GM21528 (cell line): ENCODE measurements around the gene FRMD4A.
"Not testable (repeated sequence)": the region's sequence is repeated elsewhere in the genome, so short reads cannot be mapped to it uniquely, and the experiment has no call there.

Source experiments
- ATAC-seq: cut with Tn5 transposase; IDR thresholded peaks from one replicate; pipeline ENCODE4 v1.9.1; 2021; ENCODE audit warnings: mild to moderate bottlenecking, moderate library complexity; ENCODE audit not compliant: unreplicated experiment, low FRiP score

The FRMD4A gene

DNA sequence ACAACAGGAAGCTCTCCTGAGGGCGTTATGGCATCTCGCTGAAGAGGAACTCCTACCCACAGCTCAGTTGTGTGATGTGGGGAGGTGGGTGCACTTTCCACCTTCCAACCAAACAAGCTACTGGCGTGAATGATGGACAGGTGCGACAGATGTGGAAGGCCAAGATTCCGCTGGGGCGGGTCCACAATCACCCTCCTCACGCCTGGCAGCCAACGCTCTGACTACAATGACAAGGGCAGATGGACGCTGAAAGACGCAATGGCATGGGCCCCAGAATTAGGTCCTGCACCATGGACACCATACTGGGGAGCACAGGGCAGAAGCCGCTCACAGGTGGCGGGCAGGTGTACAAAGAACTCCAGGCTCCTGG, 461.4 kb downstream of the FRMD4A start:
- ATAC-seq, result no peak

DNA sequence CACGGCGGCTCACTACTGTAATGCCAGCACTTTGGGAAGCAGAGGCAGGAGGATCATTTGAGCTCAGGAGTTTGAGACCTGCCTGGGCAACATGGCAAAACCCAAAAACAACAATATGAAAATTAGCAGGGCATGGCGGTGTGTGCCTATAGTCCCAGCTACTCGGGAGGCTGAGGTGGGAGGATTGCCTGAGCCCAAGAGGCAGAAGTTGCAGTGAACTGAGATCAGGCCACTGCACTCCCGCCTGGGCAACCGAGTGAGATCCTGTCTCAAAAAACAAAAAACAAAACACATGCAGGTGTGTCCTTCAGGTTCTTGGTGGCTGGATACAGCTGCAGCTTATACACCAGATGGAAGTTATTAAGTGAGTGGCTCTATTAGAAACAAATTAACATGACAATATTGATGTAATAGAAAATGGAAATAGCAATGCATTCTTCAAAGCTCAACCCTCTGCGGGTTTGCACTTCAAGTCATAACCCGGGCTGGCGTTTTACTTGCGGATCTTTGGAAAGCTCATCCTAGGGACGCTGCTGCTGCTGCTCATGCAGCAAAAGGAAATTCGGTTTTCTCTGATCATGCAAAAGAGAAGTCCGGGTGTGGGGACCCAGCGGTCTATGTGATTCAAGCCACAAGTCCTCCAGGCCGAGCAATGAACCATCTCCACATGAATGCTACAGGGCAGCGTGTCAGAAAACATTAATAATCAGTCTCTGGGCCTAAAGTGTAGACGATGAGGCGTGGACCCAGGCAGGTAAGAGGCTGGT, 462.0 kb downstream of the FRMD4A start:
- ATAC-seq, result no peak

DNA sequence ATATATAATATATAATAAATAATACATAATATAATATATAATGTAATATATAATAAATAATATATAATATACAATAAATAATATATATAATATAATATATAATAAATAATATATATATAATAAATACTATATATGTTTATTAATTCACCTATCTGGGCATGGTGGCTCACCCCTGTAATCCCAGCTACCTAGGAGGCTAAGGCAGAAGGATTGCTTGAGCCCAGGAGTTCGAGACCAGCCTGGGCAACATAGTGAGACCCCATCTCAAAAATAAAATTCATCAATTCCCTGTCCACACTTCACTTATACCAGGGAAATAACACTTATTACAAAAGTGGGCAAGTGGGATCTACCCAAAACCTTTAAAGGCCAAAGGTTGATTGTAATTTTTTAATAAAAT, 462.9 kb downstream of the FRMD4A start:
- no peak for ATAC-seq

DNA sequence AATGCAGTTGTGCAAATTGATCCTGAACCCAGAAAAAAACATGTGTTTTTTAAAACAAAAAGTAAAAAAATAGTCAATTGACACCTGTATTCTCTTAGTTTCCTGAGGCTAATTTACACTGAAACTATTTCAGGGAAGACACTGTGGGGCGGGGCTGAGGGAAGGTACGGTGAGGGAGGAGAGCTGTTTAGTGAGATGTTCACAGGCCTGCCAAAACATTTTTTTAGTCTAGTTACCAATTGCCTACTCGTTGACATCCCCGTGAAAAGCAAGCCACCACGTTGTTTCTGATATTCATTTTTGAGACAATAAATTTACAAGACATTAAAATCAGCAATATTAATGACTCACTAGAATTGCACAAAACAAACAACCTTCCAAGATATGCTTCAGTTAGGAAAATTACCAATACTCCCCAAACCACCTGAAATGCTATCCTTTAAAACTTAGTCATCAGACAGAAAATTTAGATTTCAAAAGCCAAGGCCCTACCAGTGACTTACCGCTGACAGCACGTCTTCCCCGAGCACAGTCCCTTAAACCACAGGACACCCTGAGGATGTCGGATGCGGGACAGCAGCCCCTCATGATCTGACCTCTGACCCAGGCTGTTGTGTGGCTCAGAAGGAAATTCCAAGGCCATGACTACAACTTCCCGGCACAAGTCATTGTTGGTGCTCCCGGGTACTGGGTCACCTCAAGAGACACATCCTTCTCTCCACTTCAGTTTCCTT, 464.8 kb downstream of the FRMD4A start:
- ATAC-seq, result no peak

DNA sequence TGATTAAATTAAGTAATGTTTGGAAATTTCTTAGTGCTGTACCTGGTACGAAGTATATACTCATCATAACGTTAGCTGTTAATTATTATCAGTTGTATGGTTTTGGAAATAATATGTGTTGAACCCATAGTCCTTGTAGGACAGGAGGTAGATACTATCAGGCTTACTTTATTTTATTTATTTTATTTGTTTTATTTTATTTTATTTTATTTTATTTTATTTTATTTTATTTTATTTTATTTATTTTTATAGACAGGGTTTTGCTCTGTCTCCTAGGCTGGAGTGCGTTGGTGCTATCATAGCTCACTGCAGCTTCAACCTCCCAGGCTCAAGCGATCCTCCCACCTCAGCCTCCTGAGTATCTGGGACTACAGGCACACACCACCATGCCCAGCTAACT, 465.5 kb downstream of the FRMD4A start:
- ATAC-seq, result not testable (repeated sequence)

DNA sequence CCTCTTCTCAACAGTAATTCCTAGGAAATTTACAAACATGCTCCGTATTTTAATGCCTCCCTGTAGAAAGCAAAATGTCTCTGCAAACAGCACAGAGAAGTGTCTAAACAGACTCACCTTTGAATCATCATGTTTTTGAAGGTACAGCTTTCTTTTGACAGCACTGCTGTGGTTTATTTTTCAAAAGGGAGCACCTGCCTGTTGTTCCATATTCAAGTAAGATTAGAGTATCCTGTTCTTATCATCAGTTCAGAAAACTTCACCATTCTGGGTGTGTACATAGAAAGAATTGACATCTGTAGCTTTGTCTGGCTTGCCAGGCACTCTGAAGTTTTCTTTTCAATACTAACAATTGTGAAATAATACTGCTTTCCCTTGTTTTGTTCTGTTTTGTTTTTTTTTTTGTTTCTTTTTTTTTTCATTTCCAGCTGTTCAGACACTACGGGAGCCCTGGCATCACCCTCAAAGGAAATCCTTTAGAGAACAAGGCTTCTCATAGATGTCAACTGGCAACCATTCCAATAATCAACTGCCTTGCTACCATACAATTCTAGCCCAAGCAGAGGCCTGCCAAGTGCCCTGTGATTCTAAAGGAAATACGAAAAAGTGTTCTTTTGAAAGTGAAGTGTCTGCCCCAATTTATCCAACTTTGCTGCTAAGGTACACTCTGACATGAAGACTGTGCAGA, 468.0 kb downstream of the FRMD4A start:
- no peak for ATAC-seq

DNA sequence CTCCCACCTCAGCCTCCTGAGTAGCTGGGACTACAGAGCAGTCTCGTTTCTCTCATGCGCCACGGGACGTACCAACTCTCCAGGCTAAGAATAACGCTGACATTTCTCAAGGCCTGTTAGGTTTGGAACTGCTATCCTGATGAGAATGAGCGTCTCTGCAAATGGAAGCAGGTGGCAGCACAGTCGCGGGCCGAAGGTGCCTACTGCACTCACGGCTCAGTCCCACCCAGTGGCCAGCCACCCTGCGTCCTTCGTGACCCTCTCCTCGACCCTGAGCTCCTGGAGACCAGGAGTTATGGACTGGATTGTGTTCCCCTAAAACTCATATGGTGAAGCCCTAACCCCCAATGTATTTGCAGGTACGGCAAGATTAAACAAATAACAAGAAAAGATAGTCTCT, 469.8 kb downstream of the FRMD4A start:
- no peak for ATAC-seq

DNA sequence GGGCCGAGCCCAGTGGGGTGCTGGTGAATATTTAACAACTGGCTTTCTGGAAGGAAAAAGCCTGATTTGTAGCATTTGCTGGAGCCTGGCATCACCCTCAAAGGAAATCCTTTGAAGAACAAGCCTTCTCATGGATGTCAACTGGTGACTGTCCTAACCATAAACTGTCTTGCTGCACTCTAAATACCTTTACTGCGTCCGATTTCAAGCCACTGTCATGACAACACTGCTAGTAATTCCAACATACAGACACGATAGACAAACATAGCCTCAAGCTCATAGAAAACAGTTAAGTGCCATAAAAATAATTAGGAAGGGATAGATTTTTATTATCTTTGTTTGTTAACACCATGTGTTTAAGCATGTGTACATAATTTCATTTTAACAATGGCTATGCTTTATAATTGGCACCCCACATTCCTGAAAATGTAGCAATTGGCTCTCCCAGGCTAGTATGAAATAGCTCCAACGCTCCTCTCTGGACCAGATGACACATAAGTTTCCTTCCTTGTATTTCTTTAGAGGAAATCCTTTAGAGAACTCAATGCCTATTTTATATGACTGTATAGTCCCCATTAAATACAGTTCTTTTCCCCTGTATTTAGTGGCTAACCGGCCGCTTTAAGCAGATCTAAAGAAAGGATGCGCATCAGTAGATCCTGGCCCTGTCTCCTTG, 470.6 kb downstream of the FRMD4A start:
- ATAC-seq, result no peak

DNA sequence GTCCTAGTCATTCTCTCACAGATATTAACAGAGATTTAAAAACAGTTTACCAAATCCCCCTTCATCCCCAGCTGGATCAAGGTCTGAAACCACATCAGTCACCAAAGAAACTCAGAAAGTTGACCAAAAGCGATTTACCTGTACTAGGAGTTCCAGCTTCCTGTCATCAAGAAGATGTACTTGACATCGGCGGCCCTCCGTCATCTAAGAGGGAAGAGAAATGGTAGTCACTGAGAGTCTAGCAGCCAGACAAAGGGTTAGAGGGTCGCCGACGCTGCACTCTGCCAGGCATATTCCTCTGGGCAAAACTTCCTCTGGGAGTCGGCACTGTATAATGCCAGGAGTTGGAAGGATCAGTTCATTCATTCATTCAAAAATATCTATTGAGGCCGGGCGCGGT, 472.0 kb downstream of the FRMD4A start:
- ATAC-seq, result no peak

DNA sequence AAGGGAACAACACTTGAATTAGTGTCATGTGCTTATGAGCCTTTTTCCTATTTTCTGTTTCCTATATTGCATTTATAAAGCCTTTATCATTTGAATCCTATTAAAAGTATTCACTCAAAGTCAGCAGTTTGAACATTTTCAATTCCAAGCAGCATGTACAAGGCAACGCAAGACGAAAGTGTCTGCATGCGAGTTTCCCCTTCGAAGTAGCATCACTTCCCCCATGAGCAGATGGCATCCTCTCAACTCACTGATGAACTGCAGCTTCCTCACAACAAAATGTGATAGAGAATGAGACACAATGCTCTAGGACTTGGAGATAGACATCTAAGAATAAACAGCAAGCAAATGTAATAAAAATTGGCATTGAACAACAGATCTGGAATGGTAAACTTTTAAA, 473.3 kb downstream of the FRMD4A start:
- no peak for ATAC-seq

DNA sequence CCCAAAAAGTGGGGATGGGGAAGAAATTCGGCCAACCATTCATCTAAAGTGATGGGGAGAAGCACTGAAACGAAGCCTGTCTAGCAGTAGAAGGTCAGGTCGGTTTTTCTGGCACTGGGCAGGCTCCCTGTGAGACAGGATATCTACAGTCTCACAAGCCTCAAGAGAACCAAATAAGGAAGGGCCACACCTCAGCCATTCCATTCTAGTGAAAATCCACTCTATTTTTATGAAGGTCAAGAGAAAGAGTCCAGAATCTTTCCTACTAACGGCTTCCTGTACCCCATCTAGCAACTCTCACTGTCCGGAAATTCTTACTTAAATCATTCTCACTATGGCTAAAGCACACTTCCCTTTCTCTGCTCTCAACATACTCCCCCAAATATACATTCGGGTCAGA, 476.9 kb downstream of the FRMD4A start:
- no peak for ATAC-seq

DNA sequence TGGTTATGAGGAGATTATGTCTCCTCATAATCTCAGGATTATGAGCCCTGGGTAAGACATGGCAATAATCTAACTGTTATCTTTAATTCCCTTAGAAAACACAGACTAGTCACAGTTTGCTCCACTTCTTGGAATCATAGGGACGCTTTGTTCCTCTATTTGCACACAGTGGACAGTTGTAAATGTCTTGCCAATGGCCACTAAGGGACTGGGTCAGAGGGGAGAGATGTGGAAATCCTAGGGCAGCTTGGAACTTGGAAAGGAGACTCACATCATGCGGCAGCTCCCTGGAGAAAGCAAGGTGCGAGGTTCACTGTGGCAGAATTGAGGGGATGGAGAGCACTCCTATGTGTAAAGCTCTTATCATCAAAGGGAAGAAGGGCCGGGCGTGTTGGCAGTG, 477.9 kb downstream of the FRMD4A start:
- ATAC-seq, result no peak

DNA sequence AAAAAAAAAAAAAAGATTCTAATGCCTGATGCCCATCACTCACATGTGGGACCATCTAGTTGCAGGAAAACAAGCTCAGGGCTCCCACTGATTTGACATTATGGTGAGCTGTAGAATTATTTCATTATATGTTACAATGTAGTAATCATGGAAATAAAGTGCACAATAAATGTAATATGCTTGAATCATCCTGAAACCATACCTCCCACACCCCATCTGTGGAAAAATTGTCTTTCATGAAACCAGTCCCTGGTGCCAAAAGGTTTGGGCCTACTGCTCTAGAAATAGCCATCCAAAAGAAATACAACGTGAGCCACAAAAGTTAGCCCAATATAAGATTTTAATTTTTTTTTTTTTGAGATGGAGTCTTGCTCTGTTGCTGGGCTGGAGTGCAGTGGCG, 478.8 kb downstream of the FRMD4A start:
- ATAC-seq, result no peak

DNA sequence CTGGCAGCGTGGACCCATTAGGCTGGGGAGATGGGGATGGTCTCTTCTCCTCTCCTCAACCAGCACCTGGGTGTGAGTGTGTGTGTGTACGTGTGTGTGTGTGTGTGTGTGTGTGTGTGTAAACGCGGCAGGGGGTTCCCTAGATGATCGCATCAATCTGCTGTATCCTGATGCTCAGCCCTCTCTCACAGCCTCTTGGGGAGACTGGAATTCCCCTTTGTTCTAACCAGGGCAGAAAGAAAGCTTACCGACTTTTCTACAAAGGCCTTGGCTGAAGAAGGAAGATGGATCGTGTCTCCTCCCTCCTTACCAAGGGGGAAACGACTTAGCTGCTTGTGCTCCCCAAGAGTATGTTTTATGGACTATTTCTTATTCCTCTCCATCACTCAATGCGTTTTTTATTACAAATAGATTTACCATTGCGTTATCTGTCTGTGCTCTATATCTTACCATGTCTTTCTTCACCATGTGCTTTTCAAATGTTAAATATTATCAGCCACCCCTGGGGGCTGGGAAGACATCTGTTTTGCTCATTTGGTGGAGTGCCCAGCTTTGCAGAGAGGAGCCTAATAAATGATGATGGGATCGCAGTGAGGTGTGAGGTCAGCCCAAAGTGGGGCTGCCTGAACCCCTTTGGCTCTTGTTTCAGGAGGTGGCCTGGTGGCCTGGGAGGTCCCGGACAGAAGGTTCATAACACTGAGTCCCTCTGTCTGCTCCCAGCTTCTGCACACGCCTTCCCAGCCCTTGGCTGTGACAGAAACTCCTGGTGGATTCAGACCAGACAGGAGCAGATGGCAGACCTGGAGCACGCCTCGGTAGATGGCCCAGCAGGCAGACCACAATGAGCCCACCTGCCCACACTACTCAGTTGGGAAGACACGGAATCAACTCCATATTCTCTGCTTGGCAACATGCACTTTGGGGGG, 481.9 kb downstream of the FRMD4A start:
- ATAC-seq, result no peak

DNA sequence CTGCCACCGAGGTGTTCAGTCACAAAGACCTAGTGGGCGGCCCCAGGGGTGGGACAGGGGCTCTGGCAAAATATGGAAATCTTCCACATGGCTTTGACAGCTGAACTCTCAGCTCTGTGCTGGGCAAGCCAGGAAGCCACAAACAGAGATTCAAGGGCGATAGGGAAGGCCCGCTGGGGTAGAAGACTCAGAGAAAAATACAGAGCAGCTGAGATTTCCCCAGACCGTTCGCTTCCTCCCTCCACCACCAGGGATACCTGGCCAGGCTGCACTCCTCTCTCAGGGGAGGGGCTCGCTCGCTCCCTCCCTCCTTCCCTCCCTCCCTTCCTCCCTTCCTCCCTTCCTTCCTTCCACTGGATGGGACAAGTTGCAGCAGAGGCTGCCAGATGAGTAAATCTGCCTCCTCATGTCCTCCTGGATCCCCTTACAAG, 483.5 kb downstream of the FRMD4A start:
- no peak for ATAC-seq

DNA sequence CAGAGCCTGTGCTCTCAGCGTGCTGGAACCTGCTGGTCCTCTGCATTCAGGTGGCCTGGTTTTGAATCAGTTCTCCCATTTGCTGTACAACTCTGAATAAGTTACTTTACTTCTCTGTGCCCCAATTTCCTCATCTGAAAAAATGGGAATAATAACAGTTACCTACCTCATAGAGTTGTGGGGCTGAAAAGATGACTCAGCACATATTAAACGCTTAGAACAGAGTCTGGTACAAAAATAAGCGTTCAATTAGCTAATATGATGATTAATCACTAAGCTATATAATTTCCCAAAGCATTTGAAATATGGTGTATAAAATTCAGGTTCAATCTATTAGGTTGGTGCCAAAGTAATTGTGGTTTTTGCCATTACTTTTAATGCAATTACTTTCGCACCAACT, 484.8 kb downstream of the FRMD4A start:
- no peak for ATAC-seq

DNA sequence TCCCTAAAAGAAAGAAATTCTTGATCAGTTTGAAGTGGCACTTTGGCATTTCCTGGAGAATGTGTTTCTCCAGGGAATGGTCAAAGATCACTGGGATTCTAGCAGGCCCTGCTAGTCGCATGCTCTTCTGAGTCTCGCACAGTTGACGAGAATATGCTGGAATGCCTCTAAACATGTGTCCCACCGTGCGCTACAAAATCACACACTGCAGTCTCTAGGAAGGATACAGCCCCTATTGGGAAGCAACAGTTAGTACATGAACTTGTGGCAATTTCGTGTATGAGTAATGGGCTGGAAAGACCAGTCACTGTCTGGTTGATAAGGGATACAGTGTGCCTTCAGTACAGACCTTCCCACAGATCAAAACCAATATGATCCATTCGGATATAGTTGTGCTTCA, 486.1 kb downstream of the FRMD4A start:
- no peak for ATAC-seq

DNA sequence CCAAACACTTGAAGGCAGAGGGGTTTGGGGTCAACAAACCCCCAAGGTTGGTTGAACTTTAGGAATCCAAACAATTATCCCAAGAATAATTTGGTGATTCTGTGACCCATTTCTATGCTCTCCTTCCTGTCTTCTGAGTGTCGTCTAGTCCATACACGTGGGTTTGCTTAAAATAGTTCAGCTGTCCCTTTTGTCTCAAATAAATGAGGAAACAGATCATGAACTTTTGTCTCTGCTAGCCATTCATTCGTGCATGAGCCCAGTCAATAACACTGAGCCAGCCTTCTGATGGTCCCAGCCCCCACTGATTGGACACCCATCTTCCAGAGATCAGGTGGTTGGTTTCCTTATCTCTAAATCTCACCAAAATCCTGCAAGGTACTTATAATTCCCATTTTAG, 488.6 kb downstream of the FRMD4A start:
- no peak for ATAC-seq

DNA sequence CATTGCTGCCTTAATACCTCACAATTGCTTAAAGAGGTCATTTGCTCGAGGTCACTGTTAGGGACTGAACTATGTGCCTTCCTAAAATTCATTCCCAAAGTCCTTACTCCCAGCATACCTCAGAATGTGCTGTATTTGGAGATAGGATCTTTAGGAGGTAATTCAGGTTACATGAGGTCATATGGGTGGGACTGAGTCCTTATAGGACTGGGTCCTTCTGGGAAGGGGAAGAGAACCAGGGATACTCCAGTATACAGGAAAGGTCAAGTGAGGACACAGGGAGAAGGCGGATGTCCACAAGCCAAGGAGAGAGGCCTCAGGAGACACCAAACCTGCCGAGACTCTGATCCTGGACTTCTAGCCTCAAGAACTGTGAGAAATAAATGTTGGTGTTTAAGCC, 490.7 kb downstream of the FRMD4A start:
- no peak for ATAC-seq

DNA sequence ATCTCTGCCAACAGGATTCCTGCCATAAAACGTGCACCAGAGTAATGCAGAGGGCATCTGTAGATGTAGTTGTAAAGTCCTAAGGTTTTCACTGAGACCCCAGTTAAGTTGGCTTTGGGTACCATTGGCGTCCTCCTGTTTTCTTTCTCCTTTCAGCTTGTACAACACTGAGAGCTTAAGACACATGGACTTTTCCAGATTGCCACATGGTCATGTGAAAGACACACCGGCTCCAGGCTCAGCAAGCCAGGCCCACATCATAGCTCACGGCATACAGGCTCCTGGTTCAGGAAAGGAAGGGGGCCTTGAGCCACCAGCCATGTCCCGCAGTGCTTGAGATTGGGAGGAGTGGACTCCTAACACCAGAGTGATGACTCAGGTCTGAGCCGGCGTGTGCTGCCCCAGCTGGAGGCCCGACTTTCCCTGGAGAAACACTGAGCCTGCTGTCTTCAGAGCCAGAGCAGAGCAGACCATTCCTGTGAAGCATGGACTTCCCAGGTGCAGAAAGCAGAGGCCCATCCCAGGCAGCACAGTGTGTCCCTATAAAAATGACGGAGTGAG, 491.2 kb downstream of the FRMD4A start:
- ATAC-seq, result no peak
